ENCODE results near the gene BBS1.

The BBS1 gene

GRCh38 chr11:66555416-66555815, 45.0 kb downstream of the BBS1 start:
- no peak for DNase-seq

- DNase-seq = no peak
These were observed 45.7 kb downstream of the BBS1 start for GRCh38 chr11:66556086-66556485.

GRCh38 chr11:66557733-66558326, 47.4 kb downstream of the BBS1 start:
- DNase-seq = no peak

- DNase-seq = no peak
These were observed 48.9 kb downstream of the BBS1 start for GRCh38 chr11:66559142-66559865.

- no peak for DNase-seq
These were observed 49.6 kb downstream of the BBS1 start for GRCh38 chr11:66559866-66560676.

- DNase-seq = no peak
These were observed 50.9 kb downstream of the BBS1 start for GRCh38 chr11:66561178-66561974.

- DNase-seq = no peak
These were observed 51.5 kb downstream of the BBS1 start for GRCh38 chr11:66561975-66562248.

- no peak for DNase-seq
These were observed 51.8 kb downstream of the BBS1 start for GRCh38 chr11:66562275-66562674.

- no peak for DNase-seq
These were observed 52.6 kb downstream of the BBS1 start for GRCh38 chr11:66562907-66563583.

GRCh38 chr11:66563832-66564231, 53.4 kb downstream of the BBS1 start:
- DNase-seq = no peak

GRCh38 chr11:66564538-66564937, 54.1 kb downstream of the BBS1 start:
- DNase-seq = no peak

- DNase-seq = no peak
These were observed 54.5 kb downstream of the BBS1 start for GRCh38 chr11:66564984-66565383.

GRCh38 chr11:66566221-66566620, 55.8 kb downstream of the BBS1 start:
- no peak for DNase-seq

GRCh38 chr11:66567787-66568123, 57.3 kb downstream of the BBS1 start:
- DNase-seq = no peak

GRCh38 chr11:66568124-66568916, 57.9 kb downstream of the BBS1 start, which contains the start of gene CTSF:
Gene CTSF (minus strand): TSS chr11:66568606. CDS start chr11:66568486, 120 bp downstream.
- DNase-seq = peak in 1 of 2 donors; percentile 10

- no peak for DNase-seq
These were observed 58.6 kb downstream of the BBS1 start for GRCh38 chr11:66569076-66569475.

- no peak for DNase-seq
These were observed 59.8 kb downstream of the BBS1 start for GRCh38 chr11:66570079-66570849.

- DNase-seq = no peak
These were observed 60.4 kb downstream of the BBS1 start for GRCh38 chr11:66570850-66571180.

GRCh38 chr11:66579017-66579606, 68.7 kb downstream of the BBS1 start:
- peak; percentile 40 to 43 for DNase-seq

- no peak for DNase-seq
These were observed 70.4 kb downstream of the BBS1 start for GRCh38 chr11:66580803-66581202.

- no peak for DNase-seq
These were observed 70.8 kb downstream of the BBS1 start for GRCh38 chr11:66581261-66581660.
